Hepatocyte (in vitro differentiated cells): ENCODE data around the gene ITPKC.

Experiments used
- EZH2 ChIP-seq: fragments of 200-600 bp; sonication (generic); IDR thresholded peaks from 2 replicates; pipeline ENCODE4 v1.6.1; 2016; ENCODE audit warnings: antibody characterized with exemption, mild to moderate bottlenecking, borderline replicate concordance
- EZH2phosphoT487 ChIP-seq: fragments of 200-600 bp; sonication (generic); IDR thresholded peaks from one replicate; pipeline ENCODE4 v1.6.1; 2018; ENCODE audit warnings: antibody characterized with exemption, mild to moderate bottlenecking, low read depth, moderate library complexity; ENCODE audit not compliant: unreplicated experiment, severe bottlenecking
- TF ChIP-seq, protein P1 (sequence below): fragments of 200-600 bp; sonication (generic); IDR thresholded peaks from 2 replicates; pipeline ENCODE4 v1.5.1; 2016; ENCODE audit warnings: antibody characterized with exemption, mild to moderate bottlenecking; ENCODE audit not compliant: poor library complexity

DNA sequence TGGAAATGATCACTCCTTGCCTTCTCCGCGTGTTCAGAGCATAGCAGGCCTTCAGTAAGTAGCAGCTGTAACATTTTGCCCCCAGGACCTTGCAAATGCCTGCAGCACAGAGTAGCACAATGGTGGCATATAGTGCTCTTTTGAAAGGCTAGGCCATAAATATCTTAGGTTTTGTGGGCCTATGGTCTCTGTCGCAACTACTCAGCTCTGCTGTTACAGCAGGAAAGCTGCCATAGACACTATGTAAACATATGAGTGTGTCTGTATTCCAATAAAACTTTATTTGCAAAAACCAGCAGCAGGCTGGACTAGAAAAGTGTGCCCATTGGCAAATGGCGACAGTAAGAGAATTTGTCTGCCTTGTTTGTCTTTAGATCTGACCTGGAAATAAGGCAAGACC lies 9.4 kb downstream of the ITPKC start:
- TF ChIP-seq, protein P1, sequence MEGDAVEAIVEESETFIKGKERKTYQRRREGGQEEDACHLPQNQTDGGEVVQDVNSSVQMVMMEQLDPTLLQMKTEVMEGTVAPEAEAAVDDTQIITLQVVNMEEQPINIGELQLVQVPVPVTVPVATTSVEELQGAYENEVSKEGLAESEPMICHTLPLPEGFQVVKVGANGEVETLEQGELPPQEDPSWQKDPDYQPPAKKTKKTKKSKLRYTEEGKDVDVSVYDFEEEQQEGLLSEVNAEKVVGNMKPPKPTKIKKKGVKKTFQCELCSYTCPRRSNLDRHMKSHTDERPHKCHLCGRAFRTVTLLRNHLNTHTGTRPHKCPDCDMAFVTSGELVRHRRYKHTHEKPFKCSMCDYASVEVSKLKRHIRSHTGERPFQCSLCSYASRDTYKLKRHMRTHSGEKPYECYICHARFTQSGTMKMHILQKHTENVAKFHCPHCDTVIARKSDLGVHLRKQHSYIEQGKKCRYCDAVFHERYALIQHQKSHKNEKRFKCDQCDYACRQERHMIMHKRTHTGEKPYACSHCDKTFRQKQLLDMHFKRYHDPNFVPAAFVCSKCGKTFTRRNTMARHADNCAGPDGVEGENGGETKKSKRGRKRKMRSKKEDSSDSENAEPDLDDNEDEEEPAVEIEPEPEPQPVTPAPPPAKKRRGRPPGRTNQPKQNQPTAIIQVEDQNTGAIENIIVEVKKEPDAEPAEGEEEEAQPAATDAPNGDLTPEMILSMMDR: no peak
- no peak for TF ChIP-seq EZH2phosphoT487
- TF ChIP-seq EZH2: no peak
